ENCODE results near the gene FLYWCH1.
"Not testable (repeated sequence)": the region's sequence is repeated elsewhere in the genome, so short reads cannot be mapped to it uniquely, and the experiment has no call there.

Gene FLYWCH1

GRCh38 chr16:2898831-2899563 is 12.7 kb upstream of the FLYWCH1 start:
- DNase-seq (ENCODE audit: low spot score) (no peak), FAIRE-seq (no peak)

DNA sequence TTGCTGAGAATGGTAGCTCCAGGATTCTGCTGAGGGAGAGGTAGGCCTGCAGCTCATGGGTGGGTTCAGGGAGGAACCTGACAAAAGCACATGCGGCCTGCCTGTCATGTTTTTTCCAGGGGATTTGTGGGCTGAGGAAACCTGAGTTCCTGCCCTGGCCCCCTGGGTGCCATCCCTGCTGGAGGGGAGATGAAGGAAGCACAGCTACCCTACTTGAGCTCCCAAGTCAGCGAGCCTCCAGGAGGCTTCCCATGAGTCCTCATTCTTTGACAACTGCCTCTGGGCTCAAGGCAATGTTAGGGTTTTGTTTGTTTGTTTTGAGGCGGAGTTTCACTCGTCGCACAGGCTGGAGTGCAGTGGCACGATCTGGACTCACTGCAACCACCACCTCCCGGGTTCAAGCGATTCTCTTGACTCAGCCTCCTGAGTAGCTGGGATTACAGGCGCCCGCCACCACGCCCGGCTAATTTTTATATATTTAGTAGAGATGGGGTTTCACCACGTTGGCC is 12.1 kb upstream of the FLYWCH1 start:
- no peak for DNase-seq (ENCODE audit: low spot score)

DNA sequence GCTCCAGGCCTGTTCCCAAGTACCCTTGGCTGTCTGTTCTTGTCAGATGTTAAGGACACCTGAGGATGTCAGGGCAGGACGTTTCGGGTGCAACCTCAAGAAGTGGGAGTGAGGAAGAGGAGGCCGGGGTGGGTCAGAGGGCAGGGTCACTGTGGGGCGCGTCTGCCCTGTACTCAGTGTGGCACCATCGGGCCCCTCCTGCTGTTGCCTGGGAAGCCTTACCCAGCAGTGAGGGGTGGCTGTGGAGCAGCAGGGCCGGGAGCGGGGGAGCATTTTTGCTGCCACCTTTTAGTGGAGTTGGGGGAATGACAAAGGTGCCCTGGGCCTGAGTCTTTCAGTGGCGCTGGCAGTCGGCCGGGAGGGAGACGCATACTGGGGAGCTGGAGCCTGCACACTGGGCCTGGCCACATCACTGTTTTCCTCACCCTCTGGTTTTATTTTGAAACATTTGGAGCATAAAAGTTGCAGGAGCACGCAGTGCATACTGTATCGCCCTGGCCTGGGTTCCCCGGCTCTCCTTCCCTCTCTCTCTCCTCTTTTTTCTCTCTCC is 11.1 kb upstream of the FLYWCH1 start:
- no peak for FAIRE-seq
- DNase-seq (ENCODE audit: low spot score): no peak

More for the DNA sequence above, 12.1 kb upstream of the FLYWCH1 start:
- no peak for FAIRE-seq

GRCh38 chr16:2902337-2903130 is 9.2 kb upstream of the FLYWCH1 start:
- DNase-seq (ENCODE audit: low spot score): no peak
- FAIRE-seq: no peak

DNA sequence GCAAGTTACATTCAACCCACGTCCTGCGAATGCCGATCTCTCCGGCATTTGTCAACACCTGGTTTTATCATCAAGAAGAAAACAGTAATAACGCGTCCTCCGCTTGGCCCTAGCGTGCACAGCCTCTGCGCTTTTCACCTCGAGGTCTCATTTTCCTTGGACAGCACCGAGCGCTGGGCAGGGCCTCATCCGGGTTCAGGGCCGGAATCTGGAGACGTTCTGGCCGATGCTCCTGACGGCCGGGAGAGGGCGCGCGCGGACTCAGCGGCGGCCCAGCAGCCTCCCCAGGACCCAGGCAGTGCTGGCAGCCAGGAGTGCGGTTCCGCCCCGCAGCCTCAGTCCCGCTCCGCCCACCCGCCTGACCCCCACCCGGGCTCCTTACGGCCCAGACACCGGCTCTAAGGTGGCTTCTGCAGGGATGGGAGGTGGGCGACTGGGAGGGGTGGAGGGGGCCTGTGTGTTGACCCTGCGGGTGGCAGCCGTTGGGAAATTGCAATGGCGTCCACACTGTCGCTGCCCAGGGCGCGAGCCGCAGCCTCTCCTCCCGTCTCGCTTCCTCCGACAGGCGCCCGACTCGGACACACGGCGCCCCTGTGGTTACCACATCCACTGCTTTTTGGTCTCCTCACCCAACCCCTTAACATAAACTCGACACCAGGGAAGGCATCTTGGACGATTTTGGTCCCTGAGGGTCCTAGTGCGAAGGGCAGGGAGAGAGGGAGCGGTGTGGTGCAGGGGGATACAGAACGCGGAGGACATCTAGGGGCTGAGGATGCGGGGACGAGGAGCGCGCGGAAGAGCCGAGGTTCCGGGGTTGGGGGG is 7.4 kb upstream of the FLYWCH1 start:
- DNase-seq (ENCODE audit: low spot score) (peak; percentile 90), FAIRE-seq (peak; percentile 70)

- no peak for FAIRE-seq
Observed at GRCh38 chr16:2904922-2905240, 6.8 kb upstream of the FLYWCH1 start.

DNA sequence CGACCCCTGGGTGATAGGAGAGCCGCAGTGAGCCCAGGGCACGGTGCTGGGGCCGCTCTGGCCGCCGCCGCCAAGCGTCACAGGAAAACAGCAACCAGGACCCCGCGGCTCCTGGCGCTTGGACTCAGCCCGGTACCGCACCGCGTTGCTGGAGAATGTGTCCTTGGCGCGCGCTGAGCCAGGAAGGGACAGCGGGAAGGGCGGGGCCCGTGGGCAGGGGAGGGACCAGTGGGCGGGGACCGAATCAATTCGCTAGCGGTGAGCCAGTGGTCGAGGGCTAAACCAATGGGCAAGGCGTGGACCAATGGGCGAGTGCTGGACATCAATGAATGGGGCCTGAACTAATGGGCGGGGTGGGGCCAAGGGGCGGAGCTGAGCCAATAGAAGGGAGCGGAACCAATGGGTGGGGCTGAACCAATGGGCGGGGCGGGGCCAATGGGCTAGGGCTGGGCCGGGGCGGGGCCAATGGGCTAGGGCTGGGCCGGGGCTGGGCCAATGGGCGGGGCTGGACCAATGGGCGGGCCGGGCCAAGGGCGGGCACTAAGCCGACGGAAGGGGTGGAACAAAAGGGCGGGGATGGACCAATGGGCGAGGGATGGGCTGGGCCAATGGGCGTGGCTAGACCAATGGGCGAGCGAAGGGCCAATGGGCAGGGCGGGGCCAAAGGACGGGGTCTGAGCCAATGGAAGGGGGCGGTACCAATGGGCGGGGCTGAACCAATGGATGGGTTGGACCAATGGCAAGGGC is 6.3 kb upstream of the FLYWCH1 start:
- peak; percentile 97 for FAIRE-seq
- peak; percentile 99 for DNase-seq (ENCODE audit: low spot score)

More at GRCh38 chr16:2904922-2905240, 6.8 kb upstream of the FLYWCH1 start:
- no peak for DNase-seq (ENCODE audit: low spot score)

- no peak for DNase-seq (ENCODE audit: low spot score)
- no peak for FAIRE-seq
Observed at GRCh38 chr16:2905988-2906387, 5.7 kb upstream of the FLYWCH1 start.

DNA sequence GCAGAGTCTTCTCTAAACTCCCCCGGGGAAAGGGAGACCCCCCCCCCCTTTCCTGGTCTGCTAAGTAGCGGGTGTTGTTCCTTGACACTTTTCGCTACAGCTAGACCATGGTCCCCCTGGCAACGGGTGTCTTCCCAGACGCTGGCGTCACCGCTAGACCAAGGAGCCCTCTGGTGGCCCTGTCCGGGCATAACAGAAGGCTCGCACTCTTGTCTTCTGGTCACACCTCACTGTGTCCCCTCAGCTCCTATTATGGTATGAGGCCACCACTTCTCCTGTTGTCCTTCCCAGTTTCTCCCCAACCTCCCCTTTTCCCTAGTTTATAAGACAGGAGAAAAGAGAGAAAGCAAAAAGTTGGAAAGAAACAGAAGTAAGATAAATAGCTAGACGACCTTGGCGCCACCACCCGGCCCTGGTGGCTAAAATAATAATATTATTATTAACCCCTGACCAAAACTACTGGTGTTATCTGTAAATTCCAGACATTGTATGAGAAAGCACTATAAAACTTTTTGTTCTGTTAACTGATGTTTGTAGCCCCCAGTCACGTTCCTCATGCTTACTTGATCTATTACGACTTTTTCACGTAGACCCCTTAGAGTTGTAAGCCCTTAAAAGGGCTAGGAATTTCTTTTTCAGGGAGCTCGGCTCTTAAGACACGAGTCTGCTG is 4.5 kb upstream of the FLYWCH1 start:
- DNase-seq (ENCODE audit: low spot score); FAIRE-seq: not testable (repeated sequence)

- DNase-seq (ENCODE audit: low spot score) (no peak), FAIRE-seq (no peak)
Observed at GRCh38 chr16:2910441-2910969, 1.2 kb upstream of the FLYWCH1 start.

- no peak for FAIRE-seq
- peak; percentile 27 for DNase-seq (ENCODE audit: low spot score)
Observed at GRCh38 chr16:2912330-2913199, 834 bp downstream of the FLYWCH1 start.

DNA sequence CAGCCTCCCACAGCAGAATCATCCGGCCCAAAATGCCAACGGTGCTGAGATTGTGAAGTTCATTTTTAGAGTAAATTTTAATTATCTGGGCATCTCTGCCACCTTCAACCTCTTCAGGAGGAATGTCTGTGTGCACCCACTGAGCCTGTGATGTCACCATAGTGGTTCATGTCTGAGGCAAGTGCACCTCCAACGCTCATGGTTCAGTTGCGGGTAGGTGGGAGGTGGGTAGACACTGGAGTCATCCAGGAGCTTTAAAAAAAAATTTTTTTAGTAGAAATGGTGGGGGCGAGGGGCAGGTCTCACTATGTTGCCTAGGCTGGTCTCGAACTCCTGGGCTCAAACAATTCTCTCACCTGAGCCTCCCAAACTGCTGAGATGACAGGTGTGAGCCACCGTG is 1.9 kb downstream of the FLYWCH1 start:
- DNase-seq (ENCODE audit: low spot score): no peak
- no peak for FAIRE-seq

- FAIRE-seq: no peak
Observed at GRCh38 chr16:2914233-2914632, 2.5 kb downstream of the FLYWCH1 start.

DNA sequence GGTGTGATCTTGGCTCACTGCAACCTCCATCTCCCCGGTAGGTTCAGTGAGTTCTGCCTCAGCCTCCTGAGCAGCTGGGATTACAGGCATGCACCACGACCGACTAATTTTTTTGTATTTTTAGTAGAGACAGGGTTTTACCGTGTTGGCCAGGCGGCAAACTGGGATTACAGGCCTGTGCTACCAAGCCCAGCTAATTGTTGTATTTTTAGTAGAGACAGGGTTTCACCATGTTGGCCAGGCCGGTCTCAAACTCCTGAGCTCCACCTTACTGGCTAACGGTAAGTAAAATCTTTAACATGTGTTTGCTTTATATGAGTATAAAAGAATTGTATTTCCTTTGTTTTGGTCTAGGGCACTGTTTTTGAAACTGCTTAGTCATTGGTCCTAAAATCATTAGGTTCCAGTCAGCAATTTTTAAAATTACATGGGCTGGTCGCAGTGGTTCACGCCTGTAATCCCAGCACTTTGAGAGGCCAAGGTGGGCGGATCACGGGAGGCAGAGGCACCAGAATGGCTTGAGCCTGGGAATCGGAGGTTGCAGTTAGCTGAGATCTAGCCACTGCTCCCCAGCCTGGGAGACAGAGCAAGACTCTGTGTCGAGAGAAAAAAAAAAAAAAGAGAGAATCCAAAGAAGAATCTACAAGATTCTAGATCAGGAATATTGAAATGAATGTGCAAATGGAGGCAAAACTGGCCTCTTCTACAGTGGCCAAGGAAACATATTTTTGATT is 3.6 kb downstream of the FLYWCH1 start:
- FAIRE-seq (no peak), DNase-seq (ENCODE audit: low spot score) (no peak)

More at GRCh38 chr16:2914233-2914632, 2.5 kb downstream of the FLYWCH1 start:
- no peak for DNase-seq (ENCODE audit: low spot score)

- peak; percentile 64 for DNase-seq (ENCODE audit: low spot score)
- FAIRE-seq: no peak
Observed at GRCh38 chr16:2919511-2920255, 8.0 kb downstream of the FLYWCH1 start.

DNA sequence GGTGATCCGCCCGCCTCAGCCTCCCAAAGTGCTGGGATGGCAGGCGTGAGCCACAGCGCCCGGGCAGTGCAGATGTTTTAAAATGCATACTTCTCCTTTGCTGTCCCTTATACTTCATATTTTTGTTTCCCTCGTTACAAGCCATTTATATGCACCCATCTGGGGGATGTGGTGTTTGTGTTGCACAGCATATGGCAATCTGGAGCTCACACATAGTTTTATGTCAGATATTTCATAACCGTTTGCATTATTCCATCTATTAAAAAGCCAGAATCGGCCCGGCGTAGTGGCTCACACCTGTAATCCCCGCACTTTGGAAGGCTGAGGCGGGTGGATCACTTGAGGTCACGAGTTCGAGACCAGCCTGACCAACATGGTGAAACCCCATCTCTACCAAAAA is 11.8 kb downstream of the FLYWCH1 start:
- FAIRE-seq: no peak
- no peak for DNase-seq (ENCODE audit: low spot score)
